Measurements from ENCODE around the gene GALNTL6. TPM values are rescaled to one million over a fixed set of nuclear protein-coding genes. Genes with fewer than 3 reads are reported as not detected.
A peak's percentile ranks its signal among the peaks of the same experiment; 100 is the strongest.

The GALNTL6 gene
- total RNA-seq, result 1 to 10 TPM; 4.9 to 6.2 TPM
- polyA plus RNA-seq (ENCODE audit: insufficient read depth, low read depth, low replicate concordance), result 2.9 TPM
- long read RNA-seq, donor 1, result 0 reads
- long read RNA-seq, donor 2, partial matches to known transcripts, result 0 of 3 reads
- long read RNA-seq, donor 2, other reads (novel, unspliced or antisense), result 0 of 3 reads

DNA sequence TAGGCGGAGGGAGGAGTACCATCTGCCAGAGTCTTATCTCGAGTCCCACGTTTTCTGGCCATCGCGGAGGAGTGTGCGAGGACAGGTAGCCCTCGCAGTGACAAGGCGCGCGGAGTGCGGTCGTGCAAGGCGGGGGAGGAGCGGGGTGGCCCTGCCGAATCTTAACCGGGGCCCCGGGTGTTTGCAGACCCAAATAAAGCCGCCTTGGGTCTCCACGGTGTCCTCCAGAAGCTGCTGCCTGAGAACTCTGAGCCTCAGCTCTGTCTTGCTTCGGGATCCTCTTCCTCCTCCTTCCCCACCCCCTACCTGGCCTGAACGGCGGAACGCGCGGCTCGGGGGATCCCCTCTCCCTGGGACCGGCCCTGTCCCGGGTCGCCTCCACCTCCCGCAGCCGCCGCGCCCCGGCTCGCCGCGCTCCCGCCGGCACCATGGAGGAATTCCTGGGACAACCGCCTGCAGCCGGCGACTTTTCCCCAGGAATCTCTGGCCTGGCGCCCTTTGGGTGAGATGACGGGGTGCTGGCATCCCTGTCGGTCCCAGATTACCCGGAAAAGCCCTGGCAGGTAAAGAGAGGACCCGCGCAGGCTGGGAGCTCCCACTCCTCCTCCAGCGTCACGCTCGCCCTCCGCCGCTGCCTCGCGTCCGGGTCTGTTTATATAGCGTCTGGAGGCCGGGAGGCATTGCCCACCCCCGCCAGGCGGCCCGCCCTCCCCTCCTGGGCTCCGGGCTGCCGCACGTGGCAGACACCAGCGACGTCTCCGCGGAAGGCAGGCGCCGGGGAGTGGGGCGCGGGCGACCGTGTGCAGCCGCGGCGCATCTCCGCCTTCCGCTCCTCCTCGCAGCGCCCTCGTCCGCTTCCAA lies at the start of gene GALNTL6:
TSS of gene GALNTL6 (plus strand) at position 740 of the 861 bp plus-strand sequence.
- intact Hi-C loops (cut with DNase I; ENCODE audit: low total_unique reads), result no loop called here
- Histone ChIP-seq H3K27me3 (no peaks in the 10 kb centered on the region), H3K9me3 (no peaks in the 10 kb centered on the region), H3K4me3 (peak within 1 kb of the TSS; percentile 44 to 62), H3K4me1 (no peaks in the 10 kb centered on the region), H3K36me3 (ENCODE audit: low read depth, missing control alignments) (no peaks in the 10 kb centered on the region), H3K27ac (no peak within 1 kb of the TSS)
- peak; percentile 38 for DNase-seq
- TF ChIP-seq, protein P1, sequence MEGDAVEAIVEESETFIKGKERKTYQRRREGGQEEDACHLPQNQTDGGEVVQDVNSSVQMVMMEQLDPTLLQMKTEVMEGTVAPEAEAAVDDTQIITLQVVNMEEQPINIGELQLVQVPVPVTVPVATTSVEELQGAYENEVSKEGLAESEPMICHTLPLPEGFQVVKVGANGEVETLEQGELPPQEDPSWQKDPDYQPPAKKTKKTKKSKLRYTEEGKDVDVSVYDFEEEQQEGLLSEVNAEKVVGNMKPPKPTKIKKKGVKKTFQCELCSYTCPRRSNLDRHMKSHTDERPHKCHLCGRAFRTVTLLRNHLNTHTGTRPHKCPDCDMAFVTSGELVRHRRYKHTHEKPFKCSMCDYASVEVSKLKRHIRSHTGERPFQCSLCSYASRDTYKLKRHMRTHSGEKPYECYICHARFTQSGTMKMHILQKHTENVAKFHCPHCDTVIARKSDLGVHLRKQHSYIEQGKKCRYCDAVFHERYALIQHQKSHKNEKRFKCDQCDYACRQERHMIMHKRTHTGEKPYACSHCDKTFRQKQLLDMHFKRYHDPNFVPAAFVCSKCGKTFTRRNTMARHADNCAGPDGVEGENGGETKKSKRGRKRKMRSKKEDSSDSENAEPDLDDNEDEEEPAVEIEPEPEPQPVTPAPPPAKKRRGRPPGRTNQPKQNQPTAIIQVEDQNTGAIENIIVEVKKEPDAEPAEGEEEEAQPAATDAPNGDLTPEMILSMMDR (IDR thresholded peaks at IDR 0.05), result no peak
- TF ChIP-seq POLR2A (IDR thresholded peaks at IDR 0.05), result no peak
- 0 to 1% methylated on average over 27 to 70 of the region's 83 CpGs for WGBS, 2 donors

DNA sequence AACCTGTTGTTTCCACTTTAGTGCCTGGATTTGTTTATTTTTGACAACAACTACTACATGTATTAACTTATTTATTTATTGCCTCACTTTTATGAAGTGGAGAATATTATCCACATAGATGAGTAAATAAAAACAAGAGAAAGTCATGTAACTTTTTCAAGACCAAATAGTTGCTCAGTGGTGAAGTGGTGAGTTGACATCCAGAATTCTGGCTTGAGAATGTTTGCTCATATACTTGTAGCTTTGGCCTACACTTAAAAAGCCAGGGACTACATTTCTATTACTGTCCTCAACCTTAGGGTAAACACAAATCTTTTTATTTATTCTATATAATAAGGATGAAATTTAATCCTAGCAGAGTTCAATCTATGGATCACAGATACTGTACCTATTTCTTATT lies 47.7 kb upstream of the GALNTL6 start:
- no peak overlapping the region for H3K27ac ChIP-seq
- H3K27me3 ChIP-seq, result no peaks in the 10 kb centered on the region
- intact Hi-C loops (cut with DNase I; ENCODE audit: low total_unique reads), result no loop called here
- no peak for DNase-seq
- H3K9me3 ChIP-seq, result no peaks in the 10 kb centered on the region
- TF ChIP-seq, protein P1 (IDR thresholded peaks at IDR 0.05), result no peak
- TF ChIP-seq POLR2A (IDR thresholded peaks at IDR 0.05), result no peak
- no peak overlapping the region for H3K4me3 ChIP-seq
- H3K36me3 ChIP-seq (ENCODE audit: low read depth, missing control alignments), result no peaks in the 10 kb centered on the region
- H3K4me1 ChIP-seq, result no peaks in the 10 kb centered on the region

DNA sequence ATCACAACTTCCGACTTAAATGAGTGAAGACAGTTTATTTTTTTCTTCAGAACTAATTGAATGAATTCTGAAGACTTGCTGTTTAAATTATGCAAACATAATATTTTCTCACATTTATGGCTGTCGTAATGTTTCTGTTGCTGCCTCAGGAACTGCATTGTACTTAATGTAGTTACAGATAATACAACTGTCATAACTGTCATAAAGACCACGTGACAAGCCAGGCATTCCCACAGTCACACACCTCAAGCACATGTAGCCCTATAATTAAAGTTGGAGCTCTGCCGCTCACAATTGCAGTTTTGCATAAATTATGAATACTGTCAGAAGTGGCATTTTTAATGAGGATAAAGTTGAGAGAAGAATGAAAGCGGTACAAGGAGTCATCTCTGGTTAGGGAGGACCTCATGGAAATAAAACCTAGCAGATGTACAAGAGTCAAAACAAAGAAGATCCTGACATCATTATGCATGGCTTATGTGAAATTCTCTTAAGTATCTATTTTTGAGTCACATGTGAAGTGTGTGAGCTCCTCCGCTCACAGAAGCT lies 38.5 kb upstream of the GALNTL6 start:
- WGBS, 2 donors, result 91 to 92% methylated on average over 6 of the region's 6 CpGs

DNA sequence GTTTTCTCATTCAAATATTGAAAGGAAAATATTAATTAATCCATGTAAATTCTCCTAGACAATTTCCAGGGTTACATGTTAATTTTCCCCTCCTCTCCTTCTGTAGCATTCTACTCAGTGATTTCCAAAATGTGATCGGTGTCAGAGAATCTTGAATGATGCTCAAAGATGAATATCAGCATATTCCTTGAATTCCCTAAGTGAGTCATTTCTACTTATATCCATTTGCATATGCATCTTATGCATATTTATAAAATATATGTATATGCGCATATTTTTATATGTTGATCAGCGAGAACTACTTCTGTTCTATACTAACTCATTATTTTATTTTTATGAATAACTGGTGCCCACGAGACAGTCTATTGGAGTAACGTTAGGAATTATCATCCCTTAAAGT lies 33.9 kb upstream of the GALNTL6 start:
- Histone ChIP-seq H3K27ac (no peak overlapping the region), H3K9me3 (no peaks in the 10 kb centered on the region), H3K4me1 (no peaks in the 10 kb centered on the region), H3K4me3 (no peak overlapping the region), H3K27me3 (no peaks in the 10 kb centered on the region), H3K36me3 (ENCODE audit: low read depth, missing control alignments) (no peaks in the 10 kb centered on the region)
- no peak for DNase-seq
- 90% methylated on average over 5 of the region's 5 CpGs for WGBS, 2 donors
- intact Hi-C loops (cut with DNase I; ENCODE audit: low total_unique reads), result no loop called here
- TF ChIP-seq POLR2A (IDR thresholded peaks at IDR 0.05), result no peak

More for the DNA sequence above, 38.5 kb upstream of the GALNTL6 start:
- H3K27me3 ChIP-seq, result no peaks in the 10 kb centered on the region
- H3K27ac ChIP-seq, result no peak overlapping the region
- intact Hi-C loops (cut with DNase I; ENCODE audit: low total_unique reads), result no loop called here
- no peak for DNase-seq
- no peaks in the 10 kb centered on the region for H3K4me1 ChIP-seq
- no peaks in the 10 kb centered on the region for H3K36me3 ChIP-seq (ENCODE audit: low read depth, missing control alignments)
- no peaks in the 10 kb centered on the region for H3K9me3 ChIP-seq
- TF ChIP-seq, protein P1 (IDR thresholded peaks at IDR 0.05), result no peak
- TF ChIP-seq POLR2A (IDR thresholded peaks at IDR 0.05), result no peak
- no peak overlapping the region for H3K4me3 ChIP-seq

DNA sequence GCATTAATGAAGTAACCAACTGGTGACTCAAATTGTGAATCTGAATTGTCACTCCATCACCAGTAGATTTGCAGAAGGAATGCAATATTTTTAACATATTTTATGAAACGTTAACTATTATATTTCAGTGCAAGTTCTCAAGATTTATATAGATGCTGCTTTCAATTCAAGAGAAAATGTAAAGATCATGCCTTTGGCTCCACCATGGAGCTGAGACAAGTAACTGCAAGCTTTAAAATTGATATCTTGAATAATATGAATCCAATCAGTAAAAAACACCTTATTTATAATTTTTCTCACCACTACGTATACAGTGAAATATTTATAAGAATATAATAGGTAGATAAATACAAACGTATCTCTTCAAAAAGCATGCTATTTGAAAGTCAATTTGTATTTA lies 27.8 kb upstream of the GALNTL6 start:
- no peaks in the 10 kb centered on the region for H3K4me1 ChIP-seq
- no peak for DNase-seq
- no peak overlapping the region for H3K4me3 ChIP-seq
- H3K27ac ChIP-seq, result no peak overlapping the region
- no peaks in the 10 kb centered on the region for H3K36me3 ChIP-seq (ENCODE audit: low read depth, missing control alignments)
- no peaks in the 10 kb centered on the region for H3K9me3 ChIP-seq
- WGBS, 2 donors, result 66 to 67% methylated on average over 3 of the region's 3 CpGs
- no peaks in the 10 kb centered on the region for H3K27me3 ChIP-seq
- intact Hi-C loops (cut with DNase I; ENCODE audit: low total_unique reads), result no loop called here
- TF ChIP-seq POLR2A (IDR thresholded peaks at IDR 0.05), result no peak
- TF ChIP-seq, protein P1 (IDR thresholded peaks at IDR 0.05), result no peak

Measured in testis (tissue), 5 donors.